ENCODE measurements around the gene PPIP5K2. TPM values are rescaled to one million over a fixed set of nuclear protein-coding genes. Genes with fewer than 3 reads are reported as not detected.

The PPIP5K2 gene
- total RNA-seq, 1 experiment from 2014 or later, result 75.6 TPM

DNA sequence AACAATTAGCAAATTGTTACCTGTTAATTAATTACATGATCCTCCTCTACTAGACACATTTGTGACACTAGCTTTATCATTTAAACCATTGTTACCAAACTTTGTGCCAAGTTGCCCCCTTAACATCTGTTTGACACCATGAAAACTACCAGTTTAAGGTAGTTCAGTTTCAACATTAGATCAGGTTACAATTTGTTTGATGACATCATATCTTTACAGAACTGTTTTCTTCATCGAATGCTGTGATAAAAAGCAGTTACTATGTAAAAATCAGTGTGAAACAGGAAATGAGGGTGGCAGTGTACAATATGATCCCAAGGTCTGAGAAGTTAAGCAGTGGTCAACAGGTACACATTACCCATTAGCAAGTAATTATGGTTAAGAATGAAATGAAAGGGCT, 17.9 kb upstream of the PPIP5K2 start:
- BruUV-seq (replicated peaks), result no TSS peak
- no peak overlapping the region for H3K27ac ChIP-seq (ENCODE audit: low read depth, low read length, poor library complexity, severe bottlenecking)
- no peak overlapping the region for H3K4me3 ChIP-seq (ENCODE audit: low read depth, low read length, poor library complexity, severe bottlenecking)
- no peaks in the 10 kb centered on the region for H3K36me3 ChIP-seq (ENCODE audit: insufficient read depth, low read length, poor library complexity, severe bottlenecking)
- CTCF ChIA-PET, result no interaction called here
- intact Hi-C loops (cut with micrococcal nuclease; ENCODE audit: unreplicated experiment), result no loop called here
- H3K9me3 ChIP-seq (ENCODE audit: low read depth, low read length, poor library complexity, severe bottlenecking), result no peaks in the 10 kb centered on the region
- POLR2A ChIA-PET (ENCODE audit: low non-redundant PET), result no interaction called here
- H3K27me3 ChIP-seq (replicated peaks; ENCODE audit: insufficient read depth, low read depth, low read length, poor library complexity), result no peaks in the 10 kb centered on the region
- no peaks in the 10 kb centered on the region for H3K4me1 ChIP-seq (ENCODE audit: insufficient read depth, low read length, poor library complexity, severe bottlenecking)
- TF ChIP-seq EZH2 (IDR thresholded peaks at IDR 0.05; ENCODE audit: borderline replicate concordance, low read depth, low read length, poor library complexity, severe bottlenecking), result no peak
- TF ChIP-seq, protein P1, sequence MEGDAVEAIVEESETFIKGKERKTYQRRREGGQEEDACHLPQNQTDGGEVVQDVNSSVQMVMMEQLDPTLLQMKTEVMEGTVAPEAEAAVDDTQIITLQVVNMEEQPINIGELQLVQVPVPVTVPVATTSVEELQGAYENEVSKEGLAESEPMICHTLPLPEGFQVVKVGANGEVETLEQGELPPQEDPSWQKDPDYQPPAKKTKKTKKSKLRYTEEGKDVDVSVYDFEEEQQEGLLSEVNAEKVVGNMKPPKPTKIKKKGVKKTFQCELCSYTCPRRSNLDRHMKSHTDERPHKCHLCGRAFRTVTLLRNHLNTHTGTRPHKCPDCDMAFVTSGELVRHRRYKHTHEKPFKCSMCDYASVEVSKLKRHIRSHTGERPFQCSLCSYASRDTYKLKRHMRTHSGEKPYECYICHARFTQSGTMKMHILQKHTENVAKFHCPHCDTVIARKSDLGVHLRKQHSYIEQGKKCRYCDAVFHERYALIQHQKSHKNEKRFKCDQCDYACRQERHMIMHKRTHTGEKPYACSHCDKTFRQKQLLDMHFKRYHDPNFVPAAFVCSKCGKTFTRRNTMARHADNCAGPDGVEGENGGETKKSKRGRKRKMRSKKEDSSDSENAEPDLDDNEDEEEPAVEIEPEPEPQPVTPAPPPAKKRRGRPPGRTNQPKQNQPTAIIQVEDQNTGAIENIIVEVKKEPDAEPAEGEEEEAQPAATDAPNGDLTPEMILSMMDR (conservative IDR thresholded peaks at IDR 0.05; ENCODE audit: low read depth, low read length), result no peak
- no peak for DNase-seq (ENCODE audit: low spot score)

DNA sequence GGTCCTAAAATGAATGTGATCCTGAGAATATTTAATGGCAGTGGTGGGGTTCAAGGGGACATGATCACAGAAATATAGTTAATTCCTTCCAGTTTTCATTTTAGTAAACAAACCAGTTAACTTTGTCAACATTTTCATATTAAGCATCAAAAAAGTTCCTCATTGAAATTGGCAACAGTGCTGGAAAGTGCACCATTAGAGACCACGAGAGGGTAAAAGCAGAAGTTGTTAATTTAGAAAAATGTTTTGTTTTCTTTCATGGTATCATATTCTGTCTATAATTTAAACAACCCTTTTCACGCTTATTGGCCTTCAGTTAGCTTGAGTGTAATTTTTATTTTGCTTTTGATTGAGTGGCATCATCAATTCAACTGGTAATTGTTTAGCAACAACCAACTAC, 12.0 kb upstream of the PPIP5K2 start:
- no peak for TF ChIP-seq EZH2 (IDR thresholded peaks at IDR 0.05; ENCODE audit: borderline replicate concordance, low read depth, low read length, poor library complexity, severe bottlenecking)
- TF ChIP-seq, protein P1 (conservative IDR thresholded peaks at IDR 0.05; ENCODE audit: low read depth, low read length), result no peak
- intact Hi-C loops (cut with micrococcal nuclease; ENCODE audit: unreplicated experiment), result no loop called here
- H3K36me3 ChIP-seq (ENCODE audit: insufficient read depth, low read length, poor library complexity, severe bottlenecking), result no peaks in the 10 kb centered on the region
- no peaks in the 10 kb centered on the region for H3K9me3 ChIP-seq (ENCODE audit: low read depth, low read length, poor library complexity, severe bottlenecking)
- ChIA-PET CTCF (no interaction called here), POLR2A (ENCODE audit: low non-redundant PET) (no interaction called here)
- no peaks in the 10 kb centered on the region for H3K4me1 ChIP-seq (ENCODE audit: insufficient read depth, low read length, poor library complexity, severe bottlenecking)
- BruUV-seq (replicated peaks), result no TSS peak
- DNase-seq (ENCODE audit: low spot score), result no peak
- H3K27me3 ChIP-seq (replicated peaks; ENCODE audit: insufficient read depth, low read depth, low read length, poor library complexity), result no peaks in the 10 kb centered on the region
- H3K27ac ChIP-seq (ENCODE audit: low read depth, low read length, poor library complexity, severe bottlenecking), result no peak overlapping the region
- H3K4me3 ChIP-seq (ENCODE audit: low read depth, low read length, poor library complexity, severe bottlenecking), result no peak overlapping the region

DNA sequence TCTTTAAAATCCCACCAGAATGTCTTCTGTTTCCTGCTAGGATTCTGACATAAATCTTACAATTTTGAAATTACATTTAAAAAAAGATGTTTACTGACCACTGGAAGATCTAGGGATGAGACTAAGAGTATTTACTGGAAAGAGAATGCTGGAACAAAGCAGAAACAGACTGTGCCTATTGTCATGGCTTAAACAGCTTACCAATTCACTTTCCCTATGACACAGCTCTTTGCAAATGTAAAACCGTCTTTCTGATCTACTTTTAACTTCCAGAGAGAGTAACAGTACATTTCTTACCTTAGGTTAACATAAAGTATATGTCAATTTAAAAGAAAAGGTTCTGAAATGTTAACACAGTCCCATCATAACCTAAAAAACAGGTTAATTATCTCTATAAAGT, 10.8 kb upstream of the PPIP5K2 start:
- no peak for TF ChIP-seq EZH2 (IDR thresholded peaks at IDR 0.05; ENCODE audit: borderline replicate concordance, low read depth, low read length, poor library complexity, severe bottlenecking)
- TF ChIP-seq, protein P1 (conservative IDR thresholded peaks at IDR 0.05; ENCODE audit: low read depth, low read length), result no peak
- Histone ChIP-seq H3K4me1 (ENCODE audit: insufficient read depth, low read length, poor library complexity, severe bottlenecking) (no peaks in the 10 kb centered on the region), H3K27me3 (replicated peaks; ENCODE audit: insufficient read depth, low read depth, low read length, poor library complexity) (no peaks in the 10 kb centered on the region), H3K36me3 (ENCODE audit: insufficient read depth, low read length, poor library complexity, severe bottlenecking) (no peaks in the 10 kb centered on the region), H3K27ac (ENCODE audit: low read depth, low read length, poor library complexity, severe bottlenecking) (no peak overlapping the region), H3K4me3 (ENCODE audit: low read depth, low read length, poor library complexity, severe bottlenecking) (no peak overlapping the region), H3K9me3 (ENCODE audit: low read depth, low read length, poor library complexity, severe bottlenecking) (no peaks in the 10 kb centered on the region)
- intact Hi-C loops (cut with micrococcal nuclease; ENCODE audit: unreplicated experiment), result no loop called here
- no peak for DNase-seq (ENCODE audit: low spot score)
- CTCF ChIA-PET, result no interaction called here
- BruUV-seq (replicated peaks), result no TSS peak
- POLR2A ChIA-PET (ENCODE audit: low non-redundant PET), result no interaction called here

Data from A673 (cell line).